IMR-90 (cell line): ENCODE measurements around the gene KCNN4. TPM values are rescaled to one million over a fixed set of nuclear protein-coding genes. Genes with fewer than 3 reads are reported as not detected.

Experiments
- ATAC-seq: fragments of 200-7000 bp; cut with Tn5 transposase; 2 replicates; pipeline ENCODE4 v1.9.1; 2020; ENCODE audit warnings: low read depth, mild to moderate bottlenecking, moderate library complexity
- BruUV-seq: library from RNA; stranded (reverse); fragments of 400-500 nt; replicated peaks from 2 replicates; lab custom pipeline; 2021; lab: Mats Ljungman, UMichigan
- CTCF ChIA-PET: fragments of 300-600 bp; formaldehyde crosslinking; extraction: SDS; loops from one replicate; lab custom pipeline; 2021; ENCODE audit warnings: antibody characterized with exemption; lab: Yijun Ruan, JAX
- POLR2A ChIA-PET: fragments of 300-600 bp; sonication (Branson Sonifier 250); formaldehyde crosslinking; loops from one replicate; lab custom pipeline; 2022; ENCODE audit warnings: antibody characterized with exemption; ENCODE audit not compliant: unreplicated experiment; lab: Charles Lee
- DNase-seq: peaks from one replicate; pipeline ENCODE4 v3.0.0; 2013
- H2AFZ ChIP-seq: replicated peaks from 2 replicates; pipeline ENCODE3; 2013; ENCODE audit warnings: low read length, mild to moderate bottlenecking; ENCODE audit not compliant: poor library complexity
- H2AK5ac ChIP-seq: 2 replicates; pipeline ENCODE4 v1.6.1; 2013; ENCODE audit warnings: low read depth, low read length, inconsistent platforms
- H2AK9ac ChIP-seq: replicated peaks from 2 replicates; pipeline ENCODE3; 2013; ENCODE audit warnings: mild to moderate bottlenecking, low read depth, low read length, moderate library complexity; ENCODE audit not compliant: poor library complexity
- H2BK120ac ChIP-seq: 2 replicates; pipeline ENCODE4 v1.6.1; 2013; ENCODE audit warnings: low read depth, low read length, inconsistent platforms
- H2BK15ac ChIP-seq: 3 replicates; pipeline ENCODE4 v1.6.1; 2013; ENCODE audit warnings: low read depth, low read length, inconsistent platforms
- H2BK20ac ChIP-seq: 2 replicates; pipeline ENCODE4 v1.6.1; 2013; ENCODE audit warnings: low read depth, mild to moderate bottlenecking, inconsistent platforms, low read length, moderate library complexity
- H2BK5ac ChIP-seq: 2 replicates; pipeline ENCODE4 v1.6.1; 2013; ENCODE audit warnings: mild to moderate bottlenecking, low read depth, low read length, inconsistent platforms; ENCODE audit not compliant: poor library complexity, severe bottlenecking
- H3K14ac ChIP-seq: replicated peaks from 2 replicates; pipeline ENCODE4 v1.6.1; 2013; ENCODE audit warnings: low read depth, low read length, inconsistent platforms
- H3K18ac ChIP-seq: 2 replicates; pipeline ENCODE4 v1.6.1; 2013; ENCODE audit warnings: low read depth, low read length, control low read depth
- H3K23ac ChIP-seq: 2 replicates; pipeline ENCODE4 v1.6.1; 2013; ENCODE audit warnings: low read depth, low read length, inconsistent platforms
- H3K27ac ChIP-seq: 2 replicates; pipeline ENCODE4 v1.5.1; 2013; ENCODE audit warnings: mild to moderate bottlenecking, control low read depth, low read length; ENCODE audit not compliant: insufficient read depth
- H3K27me3 ChIP-seq: 2 replicates; pipeline ENCODE4 v1.6.1; 2013; ENCODE audit warnings: low read length; ENCODE audit not compliant: control insufficient read depth, insufficient read depth
- H3K36me3 ChIP-seq: 2 replicates; pipeline ENCODE4 v1.6.1; 2013; ENCODE audit warnings: low read length, mixed read lengths; ENCODE audit not compliant: control insufficient read depth, insufficient read depth
- H3K4ac ChIP-seq: 2 replicates; pipeline ENCODE4 v1.6.1; 2013; ENCODE audit warnings: low read depth, low read length, inconsistent platforms
- H3K4me1 ChIP-seq: 2 replicates; pipeline ENCODE4 v1.6.1; 2013; ENCODE audit warnings: low read length, mixed read lengths; ENCODE audit not compliant: control insufficient read depth, insufficient read depth
- H3K4me2 ChIP-seq: 2 replicates; pipeline ENCODE4 v1.6.1; 2013; ENCODE audit warnings: low read depth, mild to moderate bottlenecking, control low read depth, low read length, moderate library complexity
- H3K4me3 ChIP-seq: 2 replicates; pipeline ENCODE4 v1.5.1; 2013; ENCODE audit warnings: low read depth, mild to moderate bottlenecking, control low read depth, low read length, moderate library complexity; ENCODE audit not compliant: insufficient read depth
- H3K56ac ChIP-seq: 2 replicates; pipeline ENCODE4 v1.6.1; 2013; ENCODE audit warnings: low read length, inconsistent platforms; ENCODE audit not compliant: insufficient read depth; ENCODE audit errors: extremely low read depth
- H3K79me1 ChIP-seq, 2 experiments: 2 replicates each; pipeline ENCODE4 v1.6.1; 2013; ENCODE audit warnings: low read length in 2 of 2, inconsistent platforms in 1 of 2, low read depth in 1 of 2
- H3K9ac ChIP-seq: 2 replicates; pipeline ENCODE4 v1.6.1; 2013; ENCODE audit warnings: low read depth, low read length, control low read depth
- H3K9me1 ChIP-seq: 2 replicates; pipeline ENCODE4 v1.6.1; 2013; ENCODE audit warnings: low read length, inconsistent platforms; ENCODE audit not compliant: insufficient read depth
- H3K9me3 ChIP-seq: 2 replicates; pipeline ENCODE4 v1.6.1; 2013; ENCODE audit warnings: low read length; ENCODE audit not compliant: control insufficient read depth, insufficient read depth
- H4K20me1 ChIP-seq: 2 replicates; pipeline ENCODE4 v1.6.1; 2013; ENCODE audit warnings: low read length, inconsistent platforms; ENCODE audit not compliant: insufficient read depth
- H4K5ac ChIP-seq: 2 replicates; pipeline ENCODE4 v1.6.1; 2013; ENCODE audit warnings: mild to moderate bottlenecking, low read depth, low read length, control low read depth
- H4K8ac ChIP-seq, 2 experiments: 2 replicates each; pipeline ENCODE4 v1.6.1; 2013; ENCODE audit warnings: low read depth in 2 of 2, low read length in 2 of 2, control low read depth in 1 of 2, inconsistent platforms in 1 of 2
- H4K91ac ChIP-seq: 2 replicates; pipeline ENCODE4 v1.6.1; 2013; ENCODE audit warnings: low read depth, low read length, inconsistent platforms; ENCODE audit not compliant: insufficient read depth
- BHLHE40 ChIP-seq: fragments of 150-350 bp; IDR thresholded peaks from 2 replicates; pipeline ENCODE4 v1.6.1; 2016; ENCODE audit warnings: mild to moderate bottlenecking, low read depth, low read length
- CEBPB ChIP-seq: IDR thresholded peaks from 2 replicates; pipeline ENCODE4 v1.6.1; 2012; ENCODE audit warnings: low read depth, low read length, improper control_type of control experiment
- CHD1 ChIP-seq: IDR thresholded peaks from 2 replicates; pipeline ENCODE4 v1.6.1; 2012; ENCODE audit warnings: low read depth, low read length, improper control_type of control experiment
- ELK1 ChIP-seq: fragments of 150-350 bp; IDR thresholded peaks from 2 replicates; pipeline ENCODE4 v1.6.1; 2016; ENCODE audit warnings: low read depth, mild to moderate bottlenecking, low read length, moderate library complexity, borderline replicate concordance
- FOS ChIP-seq: fragments of 150-350 bp; IDR thresholded peaks from 2 replicates; pipeline ENCODE4 v1.6.1; 2016; ENCODE audit warnings: low read depth, low read length
- MAFK ChIP-seq: IDR thresholded peaks from 2 replicates; pipeline ENCODE4 v1.6.1; 2012; ENCODE audit warnings: low read depth, low read length, improper control_type of control experiment
- MAZ ChIP-seq: IDR thresholded peaks from 2 replicates; pipeline ENCODE4 v1.6.1; 2012; ENCODE audit warnings: low read depth, mild to moderate bottlenecking, low read length, improper control_type of control experiment, moderate library complexity, borderline replicate concordance
- MXI1 ChIP-seq: IDR thresholded peaks from 2 replicates; pipeline ENCODE4 v1.6.1; 2012; ENCODE audit warnings: low read depth, mild to moderate bottlenecking, low read length, moderate library complexity, borderline replicate concordance
- NFE2L2 ChIP-seq: fragments of 150-350 bp; IDR thresholded peaks from 2 replicates; pipeline ENCODE4 v1.6.1; 2016; ENCODE audit warnings: low read depth, mild to moderate bottlenecking, low read length
- POLR2A ChIP-seq: IDR thresholded peaks from 2 replicates; pipeline ENCODE4 v1.6.1; 2012; ENCODE audit warnings: mild to moderate bottlenecking, low read depth, low read length
- RAD21 ChIP-seq: IDR thresholded peaks from 2 replicates; pipeline ENCODE4 v1.6.1; 2012; ENCODE audit warnings: low read length, improper control_type of control experiment
- RCOR1 ChIP-seq: IDR thresholded peaks from 2 replicates; pipeline ENCODE4 v1.6.1; 2012; ENCODE audit warnings: mild to moderate bottlenecking, low read length, improper control_type of control experiment; ENCODE audit not compliant: insufficient replicate concordance
- RFX5 ChIP-seq: IDR thresholded peaks from 2 replicates; pipeline ENCODE4 v1.8.0; 2012; ENCODE audit warnings: low read depth, mild to moderate bottlenecking, low read length, moderate library complexity
- SMC3 ChIP-seq: fragments of 150-350 bp; IDR thresholded peaks from 2 replicates; pipeline ENCODE4 v1.6.1; 2016; ENCODE audit warnings: low read depth, mild to moderate bottlenecking, antibody characterized with exemption, low read length, moderate library complexity
- USF2 ChIP-seq: fragments of 150-350 bp; IDR thresholded peaks from 2 replicates; pipeline ENCODE4 v1.6.1; 2017; ENCODE audit warnings: mild to moderate bottlenecking, antibody characterized with exemption, low read length, low read depth
- WGBS, 2 experiments: methylation state at CpG; one replicate each; pipeline versions ENCODE4 v1.1.5 to v1.1.7; 2013; ENCODE audit warnings: missing lambda C conversion rate in 2 of 2; ENCODE audit not compliant: insufficient read length in 1 of 2; ENCODE audit errors: extremely low coverage in 2 of 2; 5-methylcytosine and 5-hydroxymethylcytosine counted together
- dilution Hi-C: fragments of 300-500 bp; cut with HindIII; formaldehyde crosslinking; loops from one replicate; pipeline ENCODE4 v1.14.3; 2018; ENCODE audit warnings: low sequenced_read_pairs; ENCODE audit not compliant: unreplicated experiment
- in situ Hi-C: fragments of 300-500 bp; cut with MboI; formaldehyde crosslinking; loops from 3 replicates; pipeline ENCODE4 v1.14.3; 2019; ENCODE audit warnings: low sequenced_read_pairs, inconsistent platforms, mixed read lengths
- intact Hi-C: fragments of 100-400 bp; cut with micrococcal nuclease; formaldehyde crosslinking; loops from 2 replicates; pipeline ENCODE4 v1.10.0; 2022
- polyA plus RNA-seq, 3 experiments: library from polyadenylated mRNA; depleted of rRNA; stranded (reverse); fragments of >200 nt; gene quantifications; 2 replicates each; pipeline ENCODE4 v1.2.3, GENCODE V29; 2012; ENCODE audit warnings: low replicate concordance in 1 of 3
- total RNA-seq: library from RNA; depleted of rRNA; stranded (reverse); fragments of >200 nt; gene quantifications from 2 replicates; pipeline ENCODE4 v1.2.3, GENCODE V29; 2012
- TF ChIP-seq, protein P1 (sequence below): conservative IDR thresholded peaks from 2 replicates; pipeline ENCODE4 v1.5.1; 2012; ENCODE audit warnings: mild to moderate bottlenecking, low read depth, low read length, improper control_type of control experiment

Gene KCNN4
- total and polyA plus RNA-seq, 2 of the 4 experiments (the other 2 are of a cell fraction): 0.54 to 0.99 TPM

- CTCF ChIA-PET: interaction anchor here (0.9 to 1.6 kb wide), 6 partner anchors 10 to 241 kb away, joined by 3 to 10 read pairs (median 3); no protein-coding TSS in a partner anchor
- Histone ChIP-seq H4K91ac (no peak overlapping the region), H2AK9ac (peak overlapping the region; percentile 15), H2BK20ac (no peak overlapping the region), H3K79me1 (no peaks in the 10 kb centered on the region), H3K18ac (no peak overlapping the region), H4K8ac (no peak overlapping the region), H3K9ac (no peak overlapping the region), H3K56ac (no peak overlapping the region), H2BK15ac (no peak overlapping the region), H3K14ac (no peak overlapping the region), H2AK5ac (no peak overlapping the region), H3K36me3 (no peaks in the 10 kb centered on the region), H3K4me2 (no peak overlapping the region), H3K23ac (no peak overlapping the region), H3K9me3 (no peaks in the 10 kb centered on the region), H2BK120ac (no peak overlapping the region), H2AFZ (no peak overlapping the region), H2BK5ac (no peak overlapping the region), H3K27me3 (peaks cover 11% of the 10 kb centered on the region), H3K27ac (no peak overlapping the region), H4K5ac (no peak overlapping the region), H4K20me1 (no peaks in the 10 kb centered on the region; the same call in 1 of the 2 replicates), H3K9me1 (no peaks in the 10 kb centered on the region), H3K4me1 (peaks cover 3% of the 10 kb centered on the region), H3K4ac (no peak overlapping the region), H3K4me3 (no peak overlapping the region)
- WGBS, 2 experiments: no CpG with 5 or more reads among the region's 7 CpGs
- no peak for ATAC-seq
- dilution Hi-C loops (no loop called here), intact Hi-C loops (no loop called here), in situ Hi-C loops (no loop called here)
- no peak for DNase-seq
- BruUV-seq: no TSS peak
- TF ChIP-seq CHD1 (no peak), ELK1 (no peak), SMC3 (no peak), NFE2L2 (no peak), POLR2A (no peak), MXI1 (no peak), RAD21 (no peak), MAFK (no peak), RCOR1 (no peak), USF2 (no peak), RFX5 (no peak), BHLHE40 (no peak), FOS (no peak), CEBPB (no peak), MAZ (no peak)
- TF ChIP-seq, protein P1, sequence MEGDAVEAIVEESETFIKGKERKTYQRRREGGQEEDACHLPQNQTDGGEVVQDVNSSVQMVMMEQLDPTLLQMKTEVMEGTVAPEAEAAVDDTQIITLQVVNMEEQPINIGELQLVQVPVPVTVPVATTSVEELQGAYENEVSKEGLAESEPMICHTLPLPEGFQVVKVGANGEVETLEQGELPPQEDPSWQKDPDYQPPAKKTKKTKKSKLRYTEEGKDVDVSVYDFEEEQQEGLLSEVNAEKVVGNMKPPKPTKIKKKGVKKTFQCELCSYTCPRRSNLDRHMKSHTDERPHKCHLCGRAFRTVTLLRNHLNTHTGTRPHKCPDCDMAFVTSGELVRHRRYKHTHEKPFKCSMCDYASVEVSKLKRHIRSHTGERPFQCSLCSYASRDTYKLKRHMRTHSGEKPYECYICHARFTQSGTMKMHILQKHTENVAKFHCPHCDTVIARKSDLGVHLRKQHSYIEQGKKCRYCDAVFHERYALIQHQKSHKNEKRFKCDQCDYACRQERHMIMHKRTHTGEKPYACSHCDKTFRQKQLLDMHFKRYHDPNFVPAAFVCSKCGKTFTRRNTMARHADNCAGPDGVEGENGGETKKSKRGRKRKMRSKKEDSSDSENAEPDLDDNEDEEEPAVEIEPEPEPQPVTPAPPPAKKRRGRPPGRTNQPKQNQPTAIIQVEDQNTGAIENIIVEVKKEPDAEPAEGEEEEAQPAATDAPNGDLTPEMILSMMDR: no peak
- POLR2A ChIA-PET: no interaction called here
Measured at GRCh38 chr19:43775299-43775890, 5.4 kb downstream of the KCNN4 start.
